ENCODE measurements around the gene MLNR. TPM values are rescaled to one million over a fixed set of nuclear protein-coding genes. Genes with fewer than 3 reads are reported as not detected.

Gene MLNR
- polyA plus RNA-seq, 3 donors = not detected

DNA sequence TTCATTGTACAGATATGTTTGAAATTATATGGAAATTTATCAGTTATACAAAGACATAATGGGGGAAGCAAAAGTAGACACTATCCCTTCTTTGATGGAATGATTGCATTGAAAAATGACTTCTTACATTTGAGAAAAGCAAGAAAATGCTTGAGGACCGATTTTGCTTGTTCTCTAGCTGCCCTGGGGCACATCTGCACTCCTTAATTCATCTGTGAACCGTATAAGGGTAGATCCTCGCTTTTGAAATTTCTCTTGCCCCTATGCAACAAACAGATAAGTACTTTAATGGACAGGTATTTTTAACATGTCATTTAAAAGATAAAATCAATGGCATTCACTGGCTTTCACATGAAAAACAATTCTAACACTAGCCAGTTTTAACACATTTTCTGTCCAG, 13.5 kb upstream of the MLNR start:
- no peak overlapping the region for H3K4me3 Mint-ChIP-seq
- peaks cover 3% of the 10 kb centered on the region for H3K4me1 Mint-ChIP-seq
- TF ChIP-seq, protein P1, sequence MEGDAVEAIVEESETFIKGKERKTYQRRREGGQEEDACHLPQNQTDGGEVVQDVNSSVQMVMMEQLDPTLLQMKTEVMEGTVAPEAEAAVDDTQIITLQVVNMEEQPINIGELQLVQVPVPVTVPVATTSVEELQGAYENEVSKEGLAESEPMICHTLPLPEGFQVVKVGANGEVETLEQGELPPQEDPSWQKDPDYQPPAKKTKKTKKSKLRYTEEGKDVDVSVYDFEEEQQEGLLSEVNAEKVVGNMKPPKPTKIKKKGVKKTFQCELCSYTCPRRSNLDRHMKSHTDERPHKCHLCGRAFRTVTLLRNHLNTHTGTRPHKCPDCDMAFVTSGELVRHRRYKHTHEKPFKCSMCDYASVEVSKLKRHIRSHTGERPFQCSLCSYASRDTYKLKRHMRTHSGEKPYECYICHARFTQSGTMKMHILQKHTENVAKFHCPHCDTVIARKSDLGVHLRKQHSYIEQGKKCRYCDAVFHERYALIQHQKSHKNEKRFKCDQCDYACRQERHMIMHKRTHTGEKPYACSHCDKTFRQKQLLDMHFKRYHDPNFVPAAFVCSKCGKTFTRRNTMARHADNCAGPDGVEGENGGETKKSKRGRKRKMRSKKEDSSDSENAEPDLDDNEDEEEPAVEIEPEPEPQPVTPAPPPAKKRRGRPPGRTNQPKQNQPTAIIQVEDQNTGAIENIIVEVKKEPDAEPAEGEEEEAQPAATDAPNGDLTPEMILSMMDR (IDR thresholded peaks at IDR 0.05) = no peak
- Histone ChIP-seq H4K20me1 (ENCODE audit: insufficient read depth, low read length) (no peaks in the 10 kb centered on the region), H3K4me3 (replicated peaks in 1 of 3; ENCODE audit: low read depth in 2 of 3, low read length in 3 of 3) (no peak overlapping the region), H3K27ac (ENCODE audit: low read depth in 1 of 2, low read length in 2 of 2) (no peak overlapping the region), H3K36me3 (replicated peaks in 1 of 2; ENCODE audit: control insufficient read depth in 1 of 2, insufficient read depth in 2 of 2, low read length in 2 of 2) (peaks cover 51 to 76% of the 10 kb centered on the region in 2 donors), H2AFZ (ENCODE audit: insufficient read depth, low read depth, low read length, poor library complexity, severe bottlenecking) (no peak overlapping the region), H3K27me3 (ENCODE audit: control insufficient read depth in 2 of 2, insufficient read depth in 2 of 2, low read length in 2 of 2) (no peaks in the 10 kb centered on the region), H3K4me1 (ENCODE audit: control insufficient read depth in 1 of 2, insufficient read depth in 2 of 2, low read length in 2 of 2) (no peaks in the 10 kb centered on the region), H3K9ac (ENCODE audit: insufficient read depth, low read length, poor library complexity, severe bottlenecking) (no peak overlapping the region), H3K9me3 (replicated peaks in 1 of 2; ENCODE audit: control insufficient read depth in 1 of 2, insufficient read depth in 1 of 2, low read length in 2 of 2) (no peaks in the 10 kb centered on the region), H3K79me2 (ENCODE audit: insufficient read depth, low read length) (no peaks in the 10 kb centered on the region), H3K4me2 (replicated peaks; ENCODE audit: extremely low read depth, low read length, poor library complexity, severe bottlenecking) (no peak overlapping the region)
- WGBS (ENCODE audit: insufficient coverage) = no CpG with 5 or more reads among the region's 3 CpGs
- DNase-seq = no peak
- peaks cover 47 to 57% of the 10 kb centered on the region in 2 donors for H3K36me3 Mint-ChIP-seq
- peaks cover 0 to 2% (median 0%) of the 10 kb centered on the region in 7 donors for H3K9me3 Mint-ChIP-seq
- intact Hi-C loops (cut with micrococcal nuclease) = no loop called here
- H3K27me3 Mint-ChIP-seq (ENCODE audit: low read depth in 3 of 3) = peaks cover 0 to 2% (median 0%) of the 10 kb centered on the region in 3 donors
- H3K27ac Mint-ChIP-seq = no peak overlapping the region

DNA sequence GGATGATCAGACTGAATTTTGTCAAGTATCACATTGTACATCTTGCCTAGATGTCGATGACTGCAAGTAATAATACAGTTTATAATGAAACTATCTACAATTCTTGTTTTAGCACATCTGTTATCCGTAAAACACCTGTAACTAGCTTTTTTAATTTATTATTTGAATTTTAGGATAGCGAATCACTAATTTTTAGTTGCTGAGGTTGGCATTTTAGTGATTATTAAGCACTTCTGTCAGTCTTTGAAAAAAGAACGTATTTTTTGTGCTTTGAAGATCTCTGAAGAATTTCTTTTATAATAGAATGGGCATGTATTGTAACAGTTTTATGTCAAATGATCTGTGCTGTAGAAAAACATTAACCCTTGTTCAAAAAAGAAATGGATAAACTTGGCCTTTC, 11.5 kb upstream of the MLNR start:
- TF ChIP-seq, protein P1 (IDR thresholded peaks at IDR 0.05) = no peak
- no peak overlapping the region for H3K9ac ChIP-seq (ENCODE audit: insufficient read depth, low read length, poor library complexity, severe bottlenecking)
- H3K4me1 ChIP-seq (ENCODE audit: control insufficient read depth in 1 of 2, insufficient read depth in 2 of 2, low read length in 2 of 2) = peaks cover 7 to 9% of the 10 kb centered on the region in 2 donors
- intact Hi-C loops (cut with micrococcal nuclease) = no loop called here
- peaks cover 11% of the 10 kb centered on the region for H3K4me1 Mint-ChIP-seq
- H3K27ac ChIP-seq (ENCODE audit: low read depth in 1 of 2, low read length in 2 of 2) = no peak overlapping the region
- H3K9me3 ChIP-seq (replicated peaks in 1 of 2; ENCODE audit: control insufficient read depth in 1 of 2, insufficient read depth in 1 of 2, low read length in 2 of 2) = no peaks in the 10 kb centered on the region
- H3K79me2 ChIP-seq (ENCODE audit: insufficient read depth, low read length) = no peaks in the 10 kb centered on the region
- no CpG with 5 or more reads among the region's 4 CpGs for WGBS (ENCODE audit: insufficient coverage)
- H3K36me3 ChIP-seq (replicated peaks in 1 of 2; ENCODE audit: control insufficient read depth in 1 of 2, insufficient read depth in 2 of 2, low read length in 2 of 2) = peaks cover 31 to 56% of the 10 kb centered on the region in 2 donors
- H3K4me3 Mint-ChIP-seq = no peak overlapping the region
- no peaks in the 10 kb centered on the region for H3K27me3 ChIP-seq (ENCODE audit: control insufficient read depth in 2 of 2, insufficient read depth in 2 of 2, low read length in 2 of 2)
- H3K27me3 Mint-ChIP-seq (ENCODE audit: low read depth in 3 of 3) = peaks cover 0 to 2% (median 0%) of the 10 kb centered on the region in 3 donors
- H4K20me1 ChIP-seq (ENCODE audit: insufficient read depth, low read length) = no peaks in the 10 kb centered on the region
- no peak for DNase-seq
- H2AFZ ChIP-seq (ENCODE audit: insufficient read depth, low read depth, low read length, poor library complexity, severe bottlenecking) = no peak overlapping the region
- no peak overlapping the region for H3K27ac Mint-ChIP-seq
- peaks cover 0 to 2% (median 0%) of the 10 kb centered on the region in 7 donors for H3K9me3 Mint-ChIP-seq
- H3K36me3 Mint-ChIP-seq = peaks cover 40 to 48% of the 10 kb centered on the region in 2 donors
- H3K4me3 ChIP-seq (replicated peaks in 1 of 3; ENCODE audit: low read depth in 2 of 3, low read length in 3 of 3) = no peak overlapping the region
- no peak overlapping the region for H3K4me2 ChIP-seq (replicated peaks; ENCODE audit: extremely low read depth, low read length, poor library complexity, severe bottlenecking)

All from CD14-positive monocyte (primary cell).